ENCODE measurements around the gene FAM13A. TPM values are rescaled to one million over a fixed set of nuclear protein-coding genes. Genes with fewer than 3 reads are reported as not detected.

FAM13A gene
- total and polyA plus RNA-seq, 2 of the 4 experiments (the other 2 are of a cell fraction), result 13.1 to 22.0 TPM

GRCh38 chr4:88722828-88723227, 334.2 kb downstream of the FAM13A start:
- no TSS peak for BruUV-seq (replicated peaks)
- no peak for ATAC-seq (ENCODE audit: low read depth)
- TF ChIP-seq CHD1 (IDR thresholded peaks at IDR 0.05; ENCODE audit: low read depth, low read length) (no peak), POLR2A (IDR thresholded peaks at IDR 0.05; ENCODE audit: low read depth, low read length) (no peak), BHLHE40 (IDR thresholded peaks at IDR 0.05; ENCODE audit: low read depth, low read length) (no peak), RCOR1 (IDR thresholded peaks at IDR 0.05; ENCODE audit: insufficient replicate concordance, low read length) (no peak), MXI1 (IDR thresholded peaks at IDR 0.05; ENCODE audit: borderline replicate concordance, low read depth, low read length) (no peak), NFE2L2 (IDR thresholded peaks at IDR 0.05; ENCODE audit: low read depth, low read length) (no peak), RFX5 (IDR thresholded peaks at IDR 0.05; ENCODE audit: low read depth, low read length) (no peak), MAFK (IDR thresholded peaks at IDR 0.05; ENCODE audit: low read depth, low read length) (no peak), MAZ (IDR thresholded peaks at IDR 0.05; ENCODE audit: borderline replicate concordance, low read depth, low read length) (no peak), SMC3 (IDR thresholded peaks at IDR 0.05; ENCODE audit: low read depth, low read length) (no peak), RAD21 (IDR thresholded peaks at IDR 0.05; ENCODE audit: low read length) (no peak), FOS (IDR thresholded peaks at IDR 0.05; ENCODE audit: low read depth, low read length) (no peak)
- TF ChIP-seq, protein P1, sequence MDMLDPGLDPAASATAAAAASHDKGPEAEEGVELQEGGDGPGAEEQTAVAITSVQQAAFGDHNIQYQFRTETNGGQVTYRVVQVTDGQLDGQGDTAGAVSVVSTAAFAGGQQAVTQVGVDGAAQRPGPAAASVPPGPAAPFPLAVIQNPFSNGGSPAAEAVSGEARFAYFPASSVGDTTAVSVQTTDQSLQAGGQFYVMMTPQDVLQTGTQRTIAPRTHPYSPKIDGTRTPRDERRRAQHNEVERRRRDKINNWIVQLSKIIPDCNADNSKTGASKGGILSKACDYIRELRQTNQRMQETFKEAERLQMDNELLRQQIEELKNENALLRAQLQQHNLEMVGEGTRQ (IDR thresholded peaks at IDR 0.05; ENCODE audit: low read depth, low read length), result no peak
- TF ChIP-seq, protein P2, sequence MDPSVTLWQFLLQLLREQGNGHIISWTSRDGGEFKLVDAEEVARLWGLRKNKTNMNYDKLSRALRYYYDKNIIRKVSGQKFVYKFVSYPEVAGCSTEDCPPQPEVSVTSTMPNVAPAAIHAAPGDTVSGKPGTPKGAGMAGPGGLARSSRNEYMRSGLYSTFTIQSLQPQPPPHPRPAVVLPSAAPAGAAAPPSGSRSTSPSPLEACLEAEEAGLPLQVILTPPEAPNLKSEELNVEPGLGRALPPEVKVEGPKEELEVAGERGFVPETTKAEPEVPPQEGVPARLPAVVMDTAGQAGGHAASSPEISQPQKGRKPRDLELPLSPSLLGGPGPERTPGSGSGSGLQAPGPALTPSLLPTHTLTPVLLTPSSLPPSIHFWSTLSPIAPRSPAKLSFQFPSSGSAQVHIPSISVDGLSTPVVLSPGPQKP (IDR thresholded peaks at IDR 0.05; ENCODE audit: borderline replicate concordance, low read depth, low read length), result no peak

More at GRCh38 chr4:88722828-88723227, 334.2 kb downstream of the FAM13A start:
- ChIA-PET CTCF (interaction anchor here (0.6 kb wide), 1 partner anchor 28 kb away, joined by 3 read pairs; no protein-coding TSS in a partner anchor), POLR2A (ENCODE audit: unreplicated experiment) (no interaction called here)
- no peak overlapping the region for H2BK20ac ChIP-seq (ENCODE audit: low read depth, low read length)
- intact Hi-C loops (cut with micrococcal nuclease) (no loop called here), in situ Hi-C loops (cut with MboI; ENCODE audit: low sequenced_read_pairs) (no loop called here), dilution Hi-C loops (cut with HindIII; ENCODE audit: low sequenced_read_pairs, unreplicated experiment) (no loop called here)
- no peak overlapping the region for H3K23ac ChIP-seq (ENCODE audit: low read depth, low read length)
- H3K18ac ChIP-seq (ENCODE audit: low read depth, low read length), result no peak overlapping the region
- H3K4me3 ChIP-seq (ENCODE audit: insufficient read depth, low read depth, low read length), result no peak overlapping the region
- no peak overlapping the region for H2AK9ac ChIP-seq (replicated peaks; ENCODE audit: low read depth, low read length, poor library complexity)
- H3K9ac ChIP-seq (ENCODE audit: low read depth, low read length), result no peak overlapping the region
- no peaks in the 10 kb centered on the region for H3K79me1 ChIP-seq (ENCODE audit: low read depth in 1 of 2, low read length in 2 of 2)
- peaks cover 30% of the 10 kb centered on the region for H3K36me3 ChIP-seq (ENCODE audit: control insufficient read depth, insufficient read depth, low read length)
- no peak overlapping the region for H4K5ac ChIP-seq (ENCODE audit: low read depth, low read length)
- H4K91ac ChIP-seq (ENCODE audit: insufficient read depth, low read depth, low read length), result no peak overlapping the region
- H2AFZ ChIP-seq (replicated peaks; ENCODE audit: low read length, poor library complexity), result no peak overlapping the region
- H3K27ac ChIP-seq (ENCODE audit: insufficient read depth, low read length), result no peak overlapping the region
- H3K27me3 ChIP-seq (ENCODE audit: control insufficient read depth, insufficient read depth, low read length), result no peaks in the 10 kb centered on the region
- H3K56ac ChIP-seq (ENCODE audit: extremely low read depth, insufficient read depth, low read length), result no peak overlapping the region
- H3K9me3 ChIP-seq (ENCODE audit: control insufficient read depth, insufficient read depth, low read length), result peaks cover 3% of the 10 kb centered on the region
- no peak overlapping the region for H2BK120ac ChIP-seq (ENCODE audit: low read depth, low read length)
- H3K9me1 ChIP-seq (ENCODE audit: insufficient read depth, low read length), result peaks cover 5% of the 10 kb centered on the region; the same call in 1 of the 2 replicates
- H3K4me1 ChIP-seq (ENCODE audit: control insufficient read depth, insufficient read depth, low read length), result no peaks in the 10 kb centered on the region
- H3K4me2 ChIP-seq (ENCODE audit: low read depth, low read length), result no peak overlapping the region
- no peak overlapping the region for H2AK5ac ChIP-seq (ENCODE audit: low read depth, low read length)
- H3K4ac ChIP-seq (ENCODE audit: low read depth, low read length), result no peak overlapping the region
- no peak overlapping the region for H4K8ac ChIP-seq (ENCODE audit: low read depth in 2 of 2, low read length in 2 of 2)
- H4K20me1 ChIP-seq (ENCODE audit: insufficient read depth, low read length), result no peaks in the 10 kb centered on the region
- WGBS, 2 experiments (ENCODE audit: extremely low coverage in 2 of 2, insufficient read length in 1 of 2), result no CpG with 5 or more reads among the region's 2 CpGs
- H2BK15ac ChIP-seq (ENCODE audit: low read depth, low read length), result no peak overlapping the region
- no peak overlapping the region for H2BK5ac ChIP-seq (ENCODE audit: low read depth, low read length, poor library complexity, severe bottlenecking)
- H3K14ac ChIP-seq (replicated peaks; ENCODE audit: low read depth, low read length), result no peak overlapping the region
- no peak for DNase-seq

Measured in IMR-90 (cell line).